ENCODE data around the gene ASTN2. TPM values are rescaled to one million over a fixed set of nuclear protein-coding genes. Genes with fewer than 3 reads are reported as not detected.

ASTN2 gene
- total and polyA plus RNA-seq, 10 of the 15 experiments (the other 5 are each of a cell fraction or from before 2014, with no cell fraction given) = 1.4 to 15.7 (median 7.0) TPM

- ATAC-seq (peak; percentile 44; the same call in 2 of the 3 replicates), FAIRE-seq (no peak), DNase-seq (ENCODE audit: low read depth, low spot score) (no peak)
- RAD21 ChIA-PET (ENCODE audit: unreplicated experiment) = no interaction called here
- whole genome bisulfite sequencing (ENCODE audit: insufficient coverage, insufficient replicate concordance, low lambda C conversion rate, missing lambda C conversion rate) = 11% methylated on average over 5 of the region's 5 CpGs
- H4K20me1 ChIP-seq (ENCODE audit: control insufficient read depth, insufficient read depth) = no peaks in the 10 kb centered on the region
- in situ Hi-C loops (cut with MboI) = loop anchor here (10.0 kb wide), 1 partner anchor 63 kb away; no protein-coding TSS in a partner anchor
- H3K9me3 ChIP-seq (replicated peaks; ENCODE audit: control insufficient read depth, insufficient read depth, low read length) = no peaks in the 10 kb centered on the region
- H3K36me3 ChIP-seq (ENCODE audit: control insufficient read depth in 2 of 2, insufficient read depth in 2 of 2, low read length in 1 of 2) = no peaks in the 10 kb centered on the region
- intact Hi-C loops (cut with micrococcal nuclease; ENCODE audit: unreplicated experiment) = loop anchor here (10.0 kb wide), 1 partner anchor 347 kb away; no protein-coding TSS in a partner anchor
- TF ChIP-seq NR2C1 (IDR thresholded peaks at IDR 0.05) = no peak
- TF ChIP-seq RCOR1 (conservative IDR thresholded peaks at IDR 0.05; ENCODE audit: low read depth, low read length) = no peak
- TF ChIP-seq FOXM1 (IDR thresholded peaks at IDR 0.05; ENCODE audit: low read depth, low read length) = no peak
- TF ChIP-seq KAT2A (conservative IDR thresholded peaks at IDR 0.05; ENCODE audit: control insufficient read depth, low read depth, low read length) = no peak
- TF ChIP-seq SIX5 (IDR thresholded peaks at IDR 0.05; ENCODE audit: low read depth, low read length, severe bottlenecking) = no peak
- no peak for TF ChIP-seq MTA2 (IDR thresholded peaks at IDR 0.05; ENCODE audit: low read depth)
- no peak for TF ChIP-seq BMI1 (IDR thresholded peaks at IDR 0.05; ENCODE audit: borderline replicate concordance)
- TF ChIP-seq PML (IDR thresholded peaks at IDR 0.05; ENCODE audit: low read length) = no peak
- no peak for TF ChIP-seq IKZF1 (conservative IDR thresholded peaks at IDR 0.05)
- TF ChIP-seq POLR2A (IDR thresholded peaks at IDR 0.05; ENCODE audit: low read depth, low read length) = no peak
- H3K27me3 ChIP-seq (replicated peaks in 1 of 2; ENCODE audit: control insufficient read depth in 2 of 2, insufficient read depth in 2 of 2, low read length in 1 of 2) = no peaks in the 10 kb centered on the region; a peak in 1 of 4 replicates
- CTCF ChIA-PET = no interaction called here
- no peak overlapping the region for H3K4me3 ChIP-seq
- H3K4me1 ChIP-seq (ENCODE audit: control insufficient read depth, insufficient read depth, low read length) = no peaks in the 10 kb centered on the region
- H3K4me2 ChIP-seq (ENCODE audit: control insufficient read depth, insufficient read depth) = no peak overlapping the region
- H3K79me2 ChIP-seq (ENCODE audit: control insufficient read depth, insufficient read depth, low read length) = no peaks in the 10 kb centered on the region
- POLR2A ChIA-PET = no interaction called here
- SMC1A ChIA-PET (ENCODE audit: uncharacterized antibody, unreplicated experiment) = no interaction called here
- no peak overlapping the region for H3K27ac ChIP-seq (ENCODE audit: control insufficient read depth, insufficient read depth)
- no peak overlapping the region for H2AFZ ChIP-seq (ENCODE audit: control insufficient read depth, low read depth, low read length)
- H3K9ac ChIP-seq (ENCODE audit: control insufficient read depth, insufficient read depth, low read length) = no peak overlapping the region
- BruUV-seq (replicated peaks) = no TSS peak
Measured at GRCh38 chr9:117081641-117082317, 333.1 kb downstream of the ASTN2 start.
